Skin of body (tissue), 2 donors: ENCODE results near the gene CCDC33. TPM values are rescaled to one million over a fixed set of nuclear protein-coding genes. Genes with fewer than 3 reads are reported as not detected.

Experiments used
- DNase-seq: peaks from one replicate; lab custom pipeline; 2025; lab: John Stamatoyannopoulos, UW
- total RNA-seq: library from RNA; depleted of rRNA; stranded (reverse); fragments of >200 nt; gene quantifications from one replicate; pipeline ENCODE4 v1.2.3, GENCODE V29; 2014

CCDC33 gene
- total RNA-seq, result 0.20 TPM

GRCh38 chr15:74235962-74236361 lies at the start of gene CCDC33:
TSS of gene CCDC33 (plus strand) at chr15:74236326. CDS start at chr15:74236720, 394 bp downstream.
- no peak for DNase-seq

GRCh38 chr15:74188216-74188615 lies 47.9 kb upstream of the CCDC33 start:
- DNase-seq, result no peak

- no peak for DNase-seq
These were observed 44.3 kb upstream of the CCDC33 start for GRCh38 chr15:74191798-74192197.

GRCh38 chr15:74192751-74193150 lies 43.4 kb upstream of the CCDC33 start:
- no peak for DNase-seq

GRCh38 chr15:74193299-74193718 lies 42.8 kb upstream of the CCDC33 start:
- no peak for DNase-seq

- no peak for DNase-seq
These were observed 42.2 kb upstream of the CCDC33 start for GRCh38 chr15:74193905-74194304.

- DNase-seq, result no peak
These were observed 41.3 kb upstream of the CCDC33 start for GRCh38 chr15:74194572-74195559.

GRCh38 chr15:74196175-74196574 lies 40.0 kb upstream of the CCDC33 start:
- DNase-seq, result no peak

GRCh38 chr15:74197176-74197965 lies 38.8 kb upstream of the CCDC33 start:
- no peak for DNase-seq

- no peak for DNase-seq
These were observed 36.9 kb upstream of the CCDC33 start for GRCh38 chr15:74199297-74199652.

- DNase-seq, result no peak
These were observed 35.7 kb upstream of the CCDC33 start for GRCh38 chr15:74200412-74200815.

GRCh38 chr15:74200871-74201419 lies 35.2 kb upstream of the CCDC33 start:
- DNase-seq, result no peak

- no peak for DNase-seq
These were observed 34.3 kb upstream of the CCDC33 start for GRCh38 chr15:74201710-74202420.

- no peak for DNase-seq
These were observed 33.4 kb upstream of the CCDC33 start, which contains the start of gene STRA6 for GRCh38 chr15:74202452-74203401. TSS of gene STRA6 (minus strand) at chr15:74202787. CDS start at chr15:74202267, 520 bp downstream.

- no peak for DNase-seq
These were observed 32.2 kb upstream of the CCDC33 start for GRCh38 chr15:74203914-74204431.

- no peak for DNase-seq
These were observed 30.6 kb upstream of the CCDC33 start for GRCh38 chr15:74205582-74205947.

GRCh38 chr15:74206801-74207281 lies 29.3 kb upstream of the CCDC33 start:
- DNase-seq, result no peak

GRCh38 chr15:74207652-74208440 lies 28.3 kb upstream of the CCDC33 start:
- DNase-seq, result no peak

- DNase-seq, result no peak
These were observed 27.6 kb upstream of the CCDC33 start for GRCh38 chr15:74208496-74208895.
